ENCODE measurements around the gene METTL2B.

Gene METTL2B

DNA sequence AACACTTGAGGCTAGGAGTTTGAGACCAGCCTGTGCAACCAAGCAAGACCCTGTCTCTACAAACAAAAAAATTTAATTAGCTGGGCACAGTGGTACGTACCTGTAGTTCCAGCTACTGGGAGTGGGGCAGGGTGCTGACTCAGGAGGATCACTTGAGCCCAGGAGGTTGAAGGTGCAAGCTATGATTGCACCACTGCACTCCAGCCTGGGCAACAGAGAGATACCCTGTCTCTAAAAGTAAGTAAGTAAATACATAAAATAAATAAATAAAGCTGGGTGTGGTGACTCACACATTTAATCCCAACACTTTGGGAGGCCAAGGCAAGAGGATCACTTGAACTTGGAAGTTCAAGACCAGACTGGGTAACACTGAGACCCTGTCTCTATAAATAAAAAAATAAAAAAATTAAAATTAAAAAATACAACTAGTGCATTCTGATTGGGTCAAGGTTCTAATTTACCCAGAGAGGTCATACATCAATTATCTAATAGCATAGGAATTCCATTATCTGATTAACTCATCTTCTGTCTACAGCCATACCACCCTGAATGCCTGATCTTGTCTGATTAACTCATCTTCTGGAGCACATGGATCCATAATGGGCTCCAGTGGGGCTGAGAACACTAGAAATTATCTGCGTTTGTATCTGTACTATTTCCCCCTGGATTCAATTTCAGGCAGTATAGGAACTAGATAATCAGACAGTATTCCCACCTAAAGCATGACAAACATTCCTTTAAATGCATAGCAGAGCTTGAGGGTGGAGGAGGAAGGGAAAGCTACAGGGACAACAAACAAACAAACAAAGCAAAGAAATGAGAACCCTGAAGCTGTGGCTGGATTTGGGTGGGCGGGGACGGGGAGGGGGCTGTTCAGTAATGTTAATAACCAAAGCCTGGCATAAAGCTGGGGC, 41.9 kb upstream of the METTL2B start:
- Histone ChIP-seq H3K9me3 (no peaks in the 10 kb centered on the region), H3K4me3 (ENCODE audit: low read depth, low read length) (no peak overlapping the region), H3K4me1 (peaks cover 2% of the 10 kb centered on the region; the same call in 1 of the 2 replicates), H3K36me3 (no peaks in the 10 kb centered on the region), H3K27me3 (no peaks in the 10 kb centered on the region)
- TF ChIP-seq, protein P1, sequence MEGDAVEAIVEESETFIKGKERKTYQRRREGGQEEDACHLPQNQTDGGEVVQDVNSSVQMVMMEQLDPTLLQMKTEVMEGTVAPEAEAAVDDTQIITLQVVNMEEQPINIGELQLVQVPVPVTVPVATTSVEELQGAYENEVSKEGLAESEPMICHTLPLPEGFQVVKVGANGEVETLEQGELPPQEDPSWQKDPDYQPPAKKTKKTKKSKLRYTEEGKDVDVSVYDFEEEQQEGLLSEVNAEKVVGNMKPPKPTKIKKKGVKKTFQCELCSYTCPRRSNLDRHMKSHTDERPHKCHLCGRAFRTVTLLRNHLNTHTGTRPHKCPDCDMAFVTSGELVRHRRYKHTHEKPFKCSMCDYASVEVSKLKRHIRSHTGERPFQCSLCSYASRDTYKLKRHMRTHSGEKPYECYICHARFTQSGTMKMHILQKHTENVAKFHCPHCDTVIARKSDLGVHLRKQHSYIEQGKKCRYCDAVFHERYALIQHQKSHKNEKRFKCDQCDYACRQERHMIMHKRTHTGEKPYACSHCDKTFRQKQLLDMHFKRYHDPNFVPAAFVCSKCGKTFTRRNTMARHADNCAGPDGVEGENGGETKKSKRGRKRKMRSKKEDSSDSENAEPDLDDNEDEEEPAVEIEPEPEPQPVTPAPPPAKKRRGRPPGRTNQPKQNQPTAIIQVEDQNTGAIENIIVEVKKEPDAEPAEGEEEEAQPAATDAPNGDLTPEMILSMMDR (IDR thresholded peaks at IDR 0.05; ENCODE audit: low read depth, low read length), result no peak
- no peak for DNase-seq

DNA sequence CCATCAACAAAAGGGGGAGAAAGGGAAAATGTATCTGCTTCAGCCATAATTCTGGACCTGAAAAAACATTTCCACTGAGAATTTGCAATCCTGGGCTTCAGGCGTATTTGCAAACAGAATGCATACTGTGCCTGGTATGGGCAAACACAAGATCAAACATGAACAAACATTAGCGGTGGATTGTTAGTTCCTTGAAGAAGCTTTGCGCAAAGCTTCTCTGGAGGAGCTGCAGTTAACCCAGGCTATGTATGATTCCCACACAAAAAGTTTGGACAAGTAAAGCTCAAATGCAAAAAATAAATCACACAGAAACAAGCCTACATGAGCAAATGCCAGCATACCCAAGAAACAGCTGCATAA, 41.2 kb upstream of the METTL2B start:
- Histone ChIP-seq H3K4me3 (ENCODE audit: low read depth, low read length) (no peak overlapping the region), H3K36me3 (no peaks in the 10 kb centered on the region), H3K9me3 (no peaks in the 10 kb centered on the region), H3K4me1 (peaks cover 2% of the 10 kb centered on the region; the same call in 1 of the 2 replicates), H3K27me3 (no peaks in the 10 kb centered on the region)
- TF ChIP-seq, protein P1 (IDR thresholded peaks at IDR 0.05; ENCODE audit: low read depth, low read length), result no peak
- DNase-seq, result no peak

DNA sequence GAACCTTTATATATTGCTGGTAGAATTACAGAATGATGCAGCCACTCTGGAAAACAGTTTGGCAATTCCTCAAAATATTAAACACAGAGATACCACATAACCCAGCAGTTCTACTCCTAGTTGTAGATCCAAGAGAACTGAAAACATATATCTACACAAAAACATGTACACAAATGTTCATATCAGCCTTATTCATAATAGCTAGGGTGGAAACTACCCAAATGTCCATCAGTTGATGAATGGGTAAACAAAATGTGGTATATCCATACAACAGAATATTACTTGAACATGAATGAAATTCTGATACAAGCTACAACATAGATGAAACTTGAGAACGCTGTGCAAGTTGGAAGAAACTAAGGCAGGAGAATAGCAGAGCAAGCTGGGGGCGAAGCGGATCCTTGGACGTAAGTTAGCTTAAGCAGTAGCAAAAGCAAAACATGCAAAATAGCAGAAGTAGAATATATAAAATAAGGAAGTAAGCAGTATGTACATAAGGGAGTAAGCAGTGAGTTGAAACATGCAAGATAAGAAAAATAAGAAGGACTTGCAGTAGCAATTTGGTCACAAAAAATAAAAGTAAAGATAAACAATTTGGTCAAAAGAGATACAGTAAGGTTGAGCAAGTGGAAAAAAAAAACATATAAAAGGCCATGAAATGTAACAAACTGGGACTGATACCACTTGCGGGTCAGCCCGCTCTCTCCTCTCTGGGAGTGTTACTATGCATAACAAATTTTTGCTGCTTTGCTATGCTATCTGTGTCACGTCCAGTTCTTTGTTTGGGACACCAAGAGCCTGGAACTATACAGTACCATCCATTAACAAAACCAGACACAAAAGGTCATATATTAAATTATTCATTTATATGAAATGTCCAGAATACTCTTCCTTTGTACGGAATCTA, 38.9 kb upstream of the METTL2B start:
- TF ChIP-seq, protein P1 (IDR thresholded peaks at IDR 0.05; ENCODE audit: low read depth, low read length), result no peak
- DNase-seq, result no peak
- Histone ChIP-seq H3K4me3 (ENCODE audit: low read depth, low read length) (no peak overlapping the region), H3K9me3 (no peaks in the 10 kb centered on the region), H3K27me3 (no peaks in the 10 kb centered on the region), H3K36me3 (no peaks in the 10 kb centered on the region), H3K4me1 (peaks cover 2% of the 10 kb centered on the region; the same call in 1 of the 2 replicates)

DNA sequence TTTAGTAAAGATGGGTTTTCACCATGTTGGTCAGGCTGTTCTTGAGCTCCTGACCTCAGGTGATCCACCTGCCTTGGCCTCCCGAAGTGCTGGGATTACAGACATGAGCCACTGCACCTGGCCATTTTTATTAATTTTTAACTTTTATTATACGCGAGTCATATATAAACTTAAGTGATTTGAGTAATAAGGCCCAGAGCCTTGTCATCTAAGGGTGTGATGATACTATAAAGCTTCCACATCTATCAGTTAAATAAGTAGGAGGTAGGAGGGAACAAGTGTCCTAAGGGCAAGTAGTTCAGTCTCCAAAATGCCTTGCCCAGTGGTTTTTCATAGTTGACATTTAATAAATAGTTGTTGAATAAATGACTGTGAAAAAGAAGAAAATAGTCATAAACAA, 34.2 kb upstream of the METTL2B start:
- peaks cover 17% of the 10 kb centered on the region for H3K4me1 ChIP-seq
- DNase-seq, result no peak
- H3K4me3 ChIP-seq (ENCODE audit: low read depth, low read length), result no peak overlapping the region
- H3K27me3 ChIP-seq, result no peaks in the 10 kb centered on the region
- no peaks in the 10 kb centered on the region for H3K36me3 ChIP-seq
- TF ChIP-seq, protein P1 (IDR thresholded peaks at IDR 0.05; ENCODE audit: low read depth, low read length), result no peak
- no peaks in the 10 kb centered on the region for H3K9me3 ChIP-seq

DNA sequence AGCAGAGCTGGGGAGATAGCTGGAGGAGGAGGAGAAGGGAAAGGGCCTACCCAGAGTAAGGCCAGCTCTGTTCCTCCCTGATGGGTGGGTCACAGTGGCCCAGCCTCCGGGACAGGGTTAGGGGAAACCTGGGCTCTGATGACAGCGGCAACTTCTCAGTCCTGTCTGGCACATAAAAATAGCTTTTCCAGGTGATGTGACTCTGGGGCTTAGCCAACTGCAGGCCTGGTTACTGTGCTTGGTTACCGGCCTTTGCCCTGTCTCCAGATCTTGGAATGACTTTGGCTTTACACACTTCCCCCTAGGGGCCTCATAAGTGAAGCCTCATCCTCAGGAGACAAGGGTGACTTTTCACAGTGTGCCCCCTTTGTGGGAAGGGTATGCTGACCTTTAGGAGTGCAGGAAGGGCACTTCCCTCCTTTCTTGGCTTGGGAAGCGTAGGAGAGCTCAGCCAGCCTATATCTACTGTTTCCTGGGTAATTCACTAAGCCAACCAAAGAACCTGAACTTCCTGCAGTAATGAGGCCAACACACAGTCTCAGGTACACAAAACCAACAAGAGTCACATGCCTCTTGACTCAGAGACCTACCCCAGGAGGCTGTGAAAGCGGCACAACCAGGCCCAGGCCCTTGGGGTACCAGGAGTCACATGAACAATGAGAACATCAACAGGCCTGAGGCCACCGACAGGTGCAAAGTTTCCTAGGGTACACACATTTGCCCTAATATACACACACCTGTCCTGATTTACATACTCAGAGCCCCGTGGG, 32.5 kb upstream of the METTL2B start:
- Histone ChIP-seq H3K9me3 (no peaks in the 10 kb centered on the region), H3K27me3 (no peaks in the 10 kb centered on the region), H3K4me1 (peaks cover 17% of the 10 kb centered on the region), H3K4me3 (ENCODE audit: low read depth, low read length) (no peak overlapping the region), H3K36me3 (no peaks in the 10 kb centered on the region)
- no peak for DNase-seq
- TF ChIP-seq, protein P1 (IDR thresholded peaks at IDR 0.05; ENCODE audit: low read depth, low read length), result no peak

Data from BE2C (cell line).